Mesenchymal stem cell (in vitro differentiated cells and primary cell): Measurements from ENCODE around the gene KIAA1671.
A peak's percentile ranks its signal among the peaks of the same experiment; 100 is the strongest.

Experiments used
- DNase-seq: peaks from one replicate; pipeline ENCODE4 v3.0.0-alpha.2; 2013
- H2AFZ ChIP-seq: one replicate; pipeline ENCODE4 v1.6.1; 2013; ENCODE audit warnings: low read depth, mild to moderate bottlenecking, control low read depth, inconsistent platforms, low read length, moderate library complexity
- H2AK5ac ChIP-seq: 2 replicates; pipeline ENCODE4 v1.6.1; 2013; ENCODE audit warnings: low read length, moderate library complexity, mild to moderate bottlenecking, inconsistent platforms; ENCODE audit not compliant: severe bottlenecking
- H2BK120ac ChIP-seq: one replicate; pipeline ENCODE4 v1.6.1; 2013; ENCODE audit warnings: low read depth, mild to moderate bottlenecking, inconsistent platforms, low read length, moderate library complexity
- H2BK12ac ChIP-seq, 2 experiments: one replicate each; pipeline ENCODE4 v1.6.1; 2013; ENCODE audit warnings: inconsistent platforms in 2 of 2, low read length in 2 of 2, mild to moderate bottlenecking in 2 of 2, moderate library complexity in 2 of 2, control low read depth in 1 of 2
- H2BK15ac ChIP-seq: one replicate; pipeline ENCODE4 v1.6.1; 2013; ENCODE audit warnings: mild to moderate bottlenecking, low read depth, inconsistent platforms; ENCODE audit not compliant: poor library complexity, severe bottlenecking
- H2BK5ac ChIP-seq: 2 replicates; pipeline ENCODE4 v1.6.1; 2013; ENCODE audit warnings: low read depth, mild to moderate bottlenecking, low read length, control low read depth, inconsistent platforms; ENCODE audit not compliant: poor library complexity, severe bottlenecking
- H3K14ac ChIP-seq, 2 experiments: one replicate each; pipeline ENCODE4 v1.6.1; 2013; ENCODE audit warnings: inconsistent platforms in 2 of 2, low read length in 2 of 2, control low read depth in 1 of 2, mild to moderate bottlenecking in 1 of 2, moderate library complexity in 1 of 2
- H3K18ac ChIP-seq, 2 experiments: one replicate each; pipeline ENCODE4 v1.6.1; 2013; ENCODE audit warnings: inconsistent platforms in 2 of 2, low read length in 2 of 2, control low read depth in 1 of 2, low read depth in 1 of 2, mild to moderate bottlenecking in 1 of 2
- H3K23ac ChIP-seq, 2 experiments: one replicate each; pipeline ENCODE4 v1.6.1; 2013; ENCODE audit warnings: inconsistent platforms in 2 of 2, low read length in 2 of 2, mild to moderate bottlenecking in 2 of 2, moderate library complexity in 2 of 2, control low read depth in 1 of 2
- H3K27ac ChIP-seq: 2 replicates; pipeline ENCODE4 v1.5.1; 2013; ENCODE audit warnings: mild to moderate bottlenecking, moderate library complexity, low read length, control low read depth, inconsistent platforms; ENCODE audit not compliant: poor library complexity, severe bottlenecking
- H3K27me3 ChIP-seq, 2 experiments: 2 replicates each; pipeline versions ENCODE4 v1.6.1 to v1.7.0; 2013; ENCODE audit warnings: low read length in 2 of 2, mild to moderate bottlenecking in 2 of 2, moderate library complexity in 2 of 2, control low read depth in 1 of 2, inconsistent platforms in 1 of 2; ENCODE audit not compliant: control insufficient read depth in 1 of 2, insufficient read depth in 1 of 2
- H3K36me3 ChIP-seq, 2 experiments: 2 replicates each; pipeline versions ENCODE4 v1.6.1 to v1.7.0; 2013; ENCODE audit warnings: low read length in 2 of 2, control low read depth in 1 of 2, inconsistent platforms in 1 of 2, low read depth in 1 of 2, mild to moderate bottlenecking in 1 of 2; ENCODE audit not compliant: insufficient read depth in 2 of 2, control insufficient read depth in 1 of 2
- H3K4ac ChIP-seq, 2 experiments: one replicate each; pipeline ENCODE4 v1.6.1; 2013; ENCODE audit warnings: inconsistent platforms in 2 of 2, low read length in 2 of 2, mild to moderate bottlenecking in 2 of 2, moderate library complexity in 2 of 2, control low read depth in 1 of 2, low read depth in 1 of 2
- H3K4me1 ChIP-seq: 2 replicates; pipeline ENCODE4 v1.6.1; 2013; ENCODE audit warnings: low read depth, low read length, control low read depth; ENCODE audit not compliant: control insufficient read depth, insufficient read depth
- H3K4me2 ChIP-seq: 2 replicates; pipeline ENCODE4 v1.6.1; 2013; ENCODE audit warnings: low read length, mild to moderate bottlenecking, inconsistent platforms; ENCODE audit not compliant: poor library complexity, severe bottlenecking
- H3K4me3 ChIP-seq, 2 experiments: 2 replicates each; pipeline versions ENCODE4 v1.5.1 to v1.7.0; 2013; ENCODE audit warnings: low read length in 2 of 2, mild to moderate bottlenecking in 2 of 2, control low read depth in 1 of 2, low read depth in 1 of 2; ENCODE audit not compliant: insufficient read depth in 1 of 2
- H3K79me1 ChIP-seq: replicated peaks from 2 replicates; pipeline ENCODE4 v1.6.1; 2013; ENCODE audit warnings: mild to moderate bottlenecking, control low read depth, low read length, inconsistent platforms; ENCODE audit not compliant: poor library complexity, severe bottlenecking
- H3K9ac ChIP-seq: 2 replicates; pipeline ENCODE4 v1.7.0; 2013; ENCODE audit warnings: mild to moderate bottlenecking, low read length, moderate library complexity
- H3K9me3 ChIP-seq: 2 replicates; pipeline ENCODE4 v1.7.0; 2013; ENCODE audit warnings: mild to moderate bottlenecking, low read length; ENCODE audit not compliant: control insufficient read depth
- H4K8ac ChIP-seq: one replicate; pipeline ENCODE4 v1.6.1; 2013; ENCODE audit warnings: inconsistent platforms, mild to moderate bottlenecking, low read length, moderate library complexity
- H4K91ac ChIP-seq: one replicate; pipeline ENCODE4 v1.6.1; 2013; ENCODE audit warnings: mild to moderate bottlenecking, low read length, inconsistent platforms
- WGBS: methylation state at CpG from one replicate; pipeline ENCODE4 v1.1.7; 2013; ENCODE audit warnings: mixed read lengths; 5-methylcytosine and 5-hydroxymethylcytosine counted together

KIAA1671 gene

GRCh38 chr22:25078591-25078990, 126.1 kb downstream of the KIAA1671 start:
- Histone ChIP-seq H3K27ac (no peak overlapping the region), H2BK12ac (no peak overlapping the region)

DNA sequence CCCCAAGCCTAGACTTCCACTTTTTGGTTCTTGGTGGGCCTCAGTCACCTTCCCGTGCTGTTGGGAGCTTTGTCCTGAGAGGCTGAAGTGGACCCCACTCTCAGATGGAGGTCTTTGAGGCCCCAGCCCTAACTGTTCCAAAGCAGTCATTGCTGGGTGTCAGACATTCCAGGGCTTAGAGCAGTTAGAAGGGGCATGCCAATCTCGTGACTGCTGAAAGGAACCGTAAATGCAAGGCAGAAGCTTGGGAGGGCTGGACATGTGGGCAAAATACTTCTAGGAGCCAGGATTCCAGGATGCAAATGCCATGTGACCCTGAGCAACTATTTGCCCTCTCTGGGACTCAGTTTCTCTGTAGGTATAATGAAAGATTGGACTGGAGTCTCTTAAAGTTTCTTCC, 128.3 kb downstream of the KIAA1671 start:
- DNase-seq = no peak
- no peak overlapping the region for H3K27ac ChIP-seq
- no peak overlapping the region for H2BK15ac ChIP-seq
- H3K18ac ChIP-seq = no peak overlapping the region
- H3K14ac ChIP-seq = no peak overlapping the region
- no peak overlapping the region for H2AK5ac ChIP-seq
- H2BK5ac ChIP-seq = no peak overlapping the region
- H2BK12ac ChIP-seq = no peak overlapping the region
- H3K4ac ChIP-seq = no peak overlapping the region
- WGBS = 69% methylated on average over 3 of the region's 3 CpGs
- H2BK120ac ChIP-seq = no peak overlapping the region
- H4K8ac ChIP-seq = no peak overlapping the region
- no peak overlapping the region for H2AFZ ChIP-seq
- no peak overlapping the region for H3K4me2 ChIP-seq
- peaks cover 13% of the 10 kb centered on the region for H3K4me1 ChIP-seq
- H4K91ac ChIP-seq = no peak overlapping the region
- H3K79me1 ChIP-seq = no peaks in the 10 kb centered on the region
- no peak overlapping the region for H3K23ac ChIP-seq
- no peaks in the 10 kb centered on the region for H3K36me3 ChIP-seq
- no peak overlapping the region for H3K9ac ChIP-seq
- H3K4me3 ChIP-seq = no peak overlapping the region
- peaks cover 0 to 4% of the 10 kb centered on the region in 2 experiments for H3K27me3 ChIP-seq
- H3K9me3 ChIP-seq = no peaks in the 10 kb centered on the region

More at GRCh38 chr22:25078591-25078990, 126.1 kb downstream of the KIAA1671 start:
- Histone ChIP-seq H2BK5ac (no peak overlapping the region), H3K36me3 (no peaks in the 10 kb centered on the region), H3K18ac (no peak overlapping the region), H3K4me2 (peak overlapping the region; percentile 13), H3K9me3 (no peaks in the 10 kb centered on the region), H3K4me3 (no peak overlapping the region), H2AFZ (no peak overlapping the region), H4K8ac (no peak overlapping the region), H2AK5ac (no peak overlapping the region), H3K4ac (no peak overlapping the region), H2BK120ac (no peak overlapping the region), H2BK15ac (no peak overlapping the region), H3K23ac (no peak overlapping the region), H3K79me1 (no peaks in the 10 kb centered on the region), H4K91ac (no peak overlapping the region), H3K27me3 (peaks cover 0 to 4% of the 10 kb centered on the region in 2 experiments), H3K9ac (no peak overlapping the region), H3K4me1 (peaks cover under 1% of the 10 kb centered on the region), H3K14ac (no peak overlapping the region)
- WGBS = 96% methylated on average over 6 of the region's 6 CpGs
- no peak for DNase-seq

DNA sequence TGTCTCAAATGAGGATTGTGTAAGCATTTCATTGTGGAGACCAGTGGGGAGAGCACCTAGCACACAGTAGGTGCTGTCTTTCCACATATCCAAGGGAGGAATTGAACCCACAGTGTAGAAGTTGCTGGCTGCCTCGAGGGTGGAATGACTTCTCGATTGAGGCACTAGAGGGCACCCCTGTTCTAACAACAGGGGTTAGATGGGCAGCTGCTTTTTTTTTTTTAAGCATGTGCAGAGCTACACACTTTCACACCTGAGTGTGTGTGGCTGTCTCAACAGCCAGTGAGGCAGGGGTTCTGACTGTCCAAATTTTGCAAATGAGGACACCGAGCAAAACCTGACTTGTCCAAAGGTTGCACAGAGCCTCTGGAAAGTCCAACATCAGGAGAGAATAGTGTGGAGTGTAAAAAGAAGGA, 128.9 kb downstream of the KIAA1671 start:
- no peak overlapping the region for H3K14ac ChIP-seq
- H4K8ac ChIP-seq = no peak overlapping the region
- H2AFZ ChIP-seq = no peak overlapping the region
- H3K9me3 ChIP-seq = no peaks in the 10 kb centered on the region
- DNase-seq = peak; percentile 28
- H3K27ac ChIP-seq = no peak overlapping the region
- H3K36me3 ChIP-seq = no peaks in the 10 kb centered on the region
- no peak overlapping the region for H3K4me2 ChIP-seq
- no peak overlapping the region for H2AK5ac ChIP-seq
- no peak overlapping the region for H4K91ac ChIP-seq
- no peak overlapping the region for H3K4me3 ChIP-seq
- no peak overlapping the region for H2BK120ac ChIP-seq
- no peak overlapping the region for H2BK15ac ChIP-seq
- H3K27me3 ChIP-seq = peaks cover 0 to 4% of the 10 kb centered on the region in 2 experiments
- H2BK12ac ChIP-seq = no peak overlapping the region
- H3K9ac ChIP-seq = no peak overlapping the region
- no peak overlapping the region for H2BK5ac ChIP-seq
- H3K79me1 ChIP-seq = no peaks in the 10 kb centered on the region
- no peak overlapping the region for H3K23ac ChIP-seq
- WGBS = 29% methylated on average over 3 of the region's 3 CpGs
- no peak overlapping the region for H3K18ac ChIP-seq
- peaks cover 14% of the 10 kb centered on the region for H3K4me1 ChIP-seq
- H3K4ac ChIP-seq = no peak overlapping the region

- Histone ChIP-seq H3K27me3 (peaks cover 0 to 4% of the 10 kb centered on the region in 2 experiments), H3K4me2 (no peak overlapping the region), H3K4me3 (no peak overlapping the region), H2BK120ac (no peak overlapping the region), H4K8ac (no peak overlapping the region), H3K23ac (no peak overlapping the region), H3K27ac (no peak overlapping the region), H3K79me1 (no peaks in the 10 kb centered on the region), H2BK12ac (no peak overlapping the region), H3K9me3 (no peaks in the 10 kb centered on the region), H3K4me1 (peaks cover 19% of the 10 kb centered on the region), H2BK5ac (no peak overlapping the region), H2BK15ac (no peak overlapping the region), H2AFZ (no peak overlapping the region), H3K9ac (no peak overlapping the region), H2AK5ac (no peak overlapping the region), H3K36me3 (no peaks in the 10 kb centered on the region), H3K14ac (no peak overlapping the region), H4K91ac (no peak overlapping the region), H3K4ac (no peak overlapping the region), H3K18ac (no peak overlapping the region)
- no peak for DNase-seq
- WGBS = 93% methylated on average over 3 of the region's 3 CpGs
Measured at GRCh38 chr22:25082096-25082495, 129.6 kb downstream of the KIAA1671 start.
